ENCODE measurements around the gene GYPA.
"Not testable (repeated sequence)": the region's sequence is repeated elsewhere in the genome, so short reads cannot be mapped to it uniquely, and the experiment has no call there.

GYPA gene

DNA sequence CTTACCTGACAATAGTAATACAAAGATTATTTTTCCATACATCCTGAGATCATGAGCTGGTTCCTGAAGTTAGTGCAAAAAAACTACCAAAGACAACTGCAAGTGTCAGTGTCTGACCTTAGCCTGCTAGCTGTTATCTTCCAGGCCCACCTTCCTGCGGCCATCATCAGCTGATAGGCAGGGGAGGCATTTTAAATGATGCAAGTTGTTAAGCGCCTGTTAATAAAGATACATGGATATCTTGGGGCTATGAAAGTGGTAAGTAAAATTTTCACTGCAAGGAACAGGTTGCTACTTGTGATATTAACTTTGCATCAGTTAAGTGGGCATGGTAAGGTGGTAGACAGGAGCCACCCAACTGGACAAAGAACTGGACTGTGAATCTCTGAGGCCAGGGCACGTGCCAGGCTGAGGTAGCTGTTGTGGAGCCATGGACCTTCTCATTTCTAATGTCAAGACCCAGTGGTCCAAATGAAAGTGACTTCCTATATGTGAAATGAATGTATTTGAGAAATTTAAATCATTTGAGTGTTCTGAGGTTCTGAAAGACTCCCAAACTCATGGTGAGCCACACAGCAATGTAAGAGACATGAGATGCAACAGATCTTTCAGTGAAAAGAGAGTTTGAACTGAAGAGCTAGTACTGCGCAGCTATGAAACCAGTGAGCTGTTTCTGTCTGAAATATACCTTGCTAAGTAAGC, at the start of gene GYPA:
Gene GYPA (minus strand): TSS at position 125 of the 702 bp plus-strand sequence. CDS start 83 bp downstream, at position 42.
- not testable (repeated sequence) for H3K27ac ChIP-seq

DNA sequence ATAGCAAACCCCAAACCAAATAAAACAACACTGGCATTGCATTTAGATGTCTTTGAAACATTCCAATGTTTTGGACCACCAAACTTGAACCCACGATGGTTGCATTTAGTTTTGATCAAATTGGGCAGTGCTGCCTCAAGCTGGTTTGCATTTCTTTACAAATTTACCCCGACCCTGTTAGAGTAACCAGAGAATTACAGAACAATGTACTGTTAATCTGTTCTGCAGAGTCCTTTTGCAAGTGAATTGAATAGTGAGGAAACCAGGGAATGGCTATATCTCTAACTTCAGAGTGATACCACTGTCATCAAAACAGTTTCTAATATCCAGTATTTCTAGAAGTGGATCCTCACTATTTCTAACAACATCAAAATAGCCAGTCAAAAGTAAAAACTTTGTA, 49.5 kb upstream of the GYPA start:
- H3K27ac ChIP-seq: no peak overlapping the region
- TF ChIP-seq, protein P1, sequence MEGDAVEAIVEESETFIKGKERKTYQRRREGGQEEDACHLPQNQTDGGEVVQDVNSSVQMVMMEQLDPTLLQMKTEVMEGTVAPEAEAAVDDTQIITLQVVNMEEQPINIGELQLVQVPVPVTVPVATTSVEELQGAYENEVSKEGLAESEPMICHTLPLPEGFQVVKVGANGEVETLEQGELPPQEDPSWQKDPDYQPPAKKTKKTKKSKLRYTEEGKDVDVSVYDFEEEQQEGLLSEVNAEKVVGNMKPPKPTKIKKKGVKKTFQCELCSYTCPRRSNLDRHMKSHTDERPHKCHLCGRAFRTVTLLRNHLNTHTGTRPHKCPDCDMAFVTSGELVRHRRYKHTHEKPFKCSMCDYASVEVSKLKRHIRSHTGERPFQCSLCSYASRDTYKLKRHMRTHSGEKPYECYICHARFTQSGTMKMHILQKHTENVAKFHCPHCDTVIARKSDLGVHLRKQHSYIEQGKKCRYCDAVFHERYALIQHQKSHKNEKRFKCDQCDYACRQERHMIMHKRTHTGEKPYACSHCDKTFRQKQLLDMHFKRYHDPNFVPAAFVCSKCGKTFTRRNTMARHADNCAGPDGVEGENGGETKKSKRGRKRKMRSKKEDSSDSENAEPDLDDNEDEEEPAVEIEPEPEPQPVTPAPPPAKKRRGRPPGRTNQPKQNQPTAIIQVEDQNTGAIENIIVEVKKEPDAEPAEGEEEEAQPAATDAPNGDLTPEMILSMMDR (conservative IDR thresholded peaks at IDR 0.05): no peak

DNA sequence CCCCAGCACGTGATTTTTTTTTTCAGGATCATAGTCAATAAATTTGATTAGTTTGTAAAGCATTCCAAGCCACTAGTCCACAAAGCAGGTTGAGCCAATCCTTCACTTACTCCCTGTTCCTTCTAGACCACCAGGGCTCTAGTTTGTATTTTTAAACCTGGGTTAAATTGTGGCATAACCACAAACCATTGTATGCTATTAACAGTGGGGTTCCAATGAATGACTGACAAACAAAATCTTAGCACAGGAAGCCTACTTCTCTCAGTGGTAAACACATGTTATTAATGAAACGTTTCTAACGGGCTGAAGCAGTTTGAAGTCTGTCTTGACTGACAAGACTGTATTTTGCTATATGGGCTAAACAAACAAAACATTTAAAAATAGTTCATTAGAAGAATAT, 48.6 kb upstream of the GYPA start:
- no peak overlapping the region for H3K27ac ChIP-seq
- TF ChIP-seq, protein P1 (conservative IDR thresholded peaks at IDR 0.05): no peak

DNA sequence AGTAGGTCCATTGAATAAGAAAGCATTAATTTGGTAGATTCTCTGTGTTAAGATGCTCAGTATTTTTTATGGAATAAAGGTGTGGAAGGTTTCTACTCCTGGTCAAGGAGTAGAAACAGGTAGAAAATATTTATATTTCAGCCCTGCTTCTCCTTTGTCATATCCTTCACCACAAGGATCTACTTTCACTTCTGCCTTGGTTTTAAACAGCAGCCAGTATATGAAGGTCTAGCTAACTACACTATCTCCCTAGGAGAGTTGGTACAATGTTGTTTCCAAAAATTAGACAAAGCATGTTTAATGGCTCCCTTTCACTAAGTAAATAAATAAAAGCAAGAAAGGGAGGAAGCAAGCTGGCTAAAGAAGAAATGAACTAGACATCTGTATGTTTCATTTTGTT, 44.6 kb upstream of the GYPA start:
- H3K27ac ChIP-seq: no peak overlapping the region
- TF ChIP-seq, protein P1 (conservative IDR thresholded peaks at IDR 0.05): no peak

DNA sequence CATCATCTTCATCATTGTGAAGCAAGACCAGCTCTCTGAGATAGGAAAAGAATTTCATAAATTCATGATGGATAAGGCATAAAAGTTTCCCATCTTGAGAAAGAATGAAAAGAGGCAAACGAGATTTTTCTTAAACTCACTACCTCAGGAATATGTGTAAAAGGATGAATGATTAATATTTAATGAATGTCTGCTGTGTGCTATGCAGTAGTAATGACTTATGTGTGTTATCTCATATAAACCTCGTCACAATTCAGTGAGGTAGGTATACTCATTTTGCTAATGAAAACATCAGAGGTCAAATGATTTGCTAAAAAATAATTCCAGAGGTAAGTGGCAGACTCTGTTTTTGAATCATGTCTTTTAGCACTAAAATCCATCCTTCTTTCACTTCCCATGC, 42.6 kb upstream of the GYPA start:
- TF ChIP-seq, protein P1 (conservative IDR thresholded peaks at IDR 0.05): no peak
- no peak overlapping the region for H3K27ac ChIP-seq

DNA sequence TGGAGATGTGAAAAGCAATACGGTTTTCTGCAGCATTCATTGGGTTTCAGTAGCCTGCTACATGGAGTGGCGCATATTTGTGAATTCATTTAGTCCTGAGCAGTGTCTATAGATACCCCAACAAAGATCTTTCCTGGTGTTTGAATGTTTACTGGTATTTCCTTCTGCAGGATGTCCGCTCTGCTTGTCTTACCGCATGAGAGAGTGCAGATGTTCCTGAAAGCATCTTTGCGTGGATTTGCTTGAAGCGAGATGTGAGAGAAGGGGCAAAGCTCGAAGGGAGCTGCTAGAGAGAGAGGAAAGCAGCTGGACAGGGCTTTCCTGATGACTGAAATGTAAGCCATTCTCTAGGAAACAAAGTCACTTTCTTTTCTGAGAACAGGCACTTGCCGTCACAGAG, 40.9 kb upstream of the GYPA start:
- H3K27ac ChIP-seq: no peak overlapping the region
- TF ChIP-seq, protein P1 (conservative IDR thresholded peaks at IDR 0.05): no peak

DNA sequence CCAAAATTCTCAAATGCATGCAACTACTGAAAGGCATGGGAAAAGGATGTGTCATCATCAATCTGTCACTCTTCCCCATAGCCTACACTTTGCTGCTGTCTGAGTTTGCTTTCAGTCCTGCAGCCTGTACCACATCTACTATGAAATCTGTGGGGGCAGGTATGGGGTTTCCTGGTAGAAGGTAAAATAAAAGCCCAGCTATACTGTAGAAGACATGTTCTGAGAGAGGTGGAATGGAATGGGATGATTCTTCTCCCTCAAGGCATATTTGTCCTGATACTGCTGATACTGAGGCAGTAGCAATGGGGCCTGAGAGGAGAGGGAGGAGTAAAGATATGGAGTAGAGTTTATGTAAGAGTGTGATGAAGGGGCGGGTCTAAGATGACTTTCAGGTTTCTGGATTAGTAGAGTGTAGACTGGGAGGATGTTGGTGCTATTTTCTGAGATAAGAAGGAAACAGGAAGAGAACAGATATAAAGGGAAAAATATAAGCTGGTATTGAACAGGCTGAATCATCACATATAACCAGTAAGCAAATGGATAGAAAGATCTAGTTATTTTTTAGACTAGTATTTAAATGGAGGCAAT, 38.7 kb upstream of the GYPA start:
- TF ChIP-seq, protein P1 (conservative IDR thresholded peaks at IDR 0.05): no peak
- no peak overlapping the region for H3K27ac ChIP-seq

DNA sequence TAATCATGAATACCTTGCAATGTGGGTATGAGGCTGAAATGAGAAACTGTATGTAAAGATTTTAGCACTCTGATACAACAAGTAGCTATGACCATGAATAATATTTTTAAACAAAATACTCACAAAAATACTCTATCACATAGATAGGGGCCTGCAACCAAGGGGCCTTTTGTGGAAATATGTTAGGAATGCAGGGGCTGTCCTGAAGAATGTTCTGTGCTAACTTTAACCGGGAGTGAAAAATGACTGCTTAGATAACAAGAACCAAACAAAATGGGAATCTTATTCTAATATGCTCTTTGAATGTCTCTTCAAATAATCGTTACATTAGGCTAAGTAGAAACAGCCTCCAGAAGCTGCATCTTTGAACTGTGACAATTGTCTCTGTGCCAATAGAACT, 37.9 kb upstream of the GYPA start:
- TF ChIP-seq, protein P1 (conservative IDR thresholded peaks at IDR 0.05): no peak
- no peak overlapping the region for H3K27ac ChIP-seq

All from VCaP (cell line).